HuH-7.5 (cell line): ENCODE data around the gene GMEB2.

ENCODE experiments used
- DNase-seq: peaks from one replicate; pipeline ENCODE4 v3.0.0; 2011; ENCODE audit warnings: low spot score

The GMEB2 gene

DNA sequence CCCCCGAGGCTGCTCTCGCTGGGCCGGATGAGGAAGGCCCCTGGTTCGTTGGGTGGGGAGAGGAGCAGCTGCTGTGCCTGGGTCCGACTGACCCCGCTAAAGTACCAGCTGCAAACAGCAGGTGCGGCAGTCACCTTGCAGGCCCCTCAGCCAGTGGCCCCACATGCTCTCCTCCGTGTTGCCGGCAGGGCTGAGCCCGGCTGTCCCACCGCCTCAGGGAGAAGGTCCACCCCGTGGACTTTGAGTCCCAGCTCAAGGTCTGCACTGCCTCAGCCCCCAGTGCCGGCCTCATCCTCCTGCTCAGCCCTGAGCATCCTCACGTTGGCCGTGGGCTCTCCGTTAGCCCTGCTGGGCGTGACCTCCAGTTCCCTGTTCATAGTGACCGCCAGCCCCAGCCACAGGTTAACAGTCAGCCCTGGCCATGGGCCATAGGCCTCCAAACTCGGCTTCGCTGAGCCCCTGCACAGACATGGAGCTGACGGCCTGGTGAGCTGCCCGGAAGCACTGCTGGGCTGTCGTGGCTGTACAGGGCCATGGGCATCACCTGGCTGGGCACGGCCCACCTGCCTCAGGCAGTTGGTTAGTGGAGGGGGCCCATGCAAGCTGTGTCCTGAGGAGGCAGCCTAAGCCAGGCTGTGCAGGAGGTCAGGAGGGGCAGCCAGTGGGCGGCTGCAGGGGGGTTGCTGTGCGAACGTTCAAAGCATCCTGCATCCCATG, 82.5 kb downstream of the GMEB2 start:
- peak; percentile 64 for DNase-seq

DNA sequence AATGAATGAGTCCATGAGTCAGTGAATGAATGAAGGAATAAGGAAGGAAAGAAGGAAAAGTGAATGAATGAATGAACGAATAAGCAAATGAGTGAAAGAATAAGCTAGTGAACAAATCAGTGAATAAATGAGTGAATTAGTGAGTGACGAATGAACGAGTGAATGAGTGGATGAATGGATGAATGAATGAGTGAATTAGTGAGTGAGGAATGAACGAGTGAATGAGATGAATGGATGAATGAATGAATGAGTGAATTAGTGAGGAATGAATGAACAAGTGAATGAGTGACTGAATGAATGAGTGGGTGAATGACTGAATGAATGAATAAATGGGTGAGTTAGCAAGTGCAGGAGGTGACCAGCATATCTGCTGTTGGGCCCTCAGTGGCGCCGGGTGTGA, 83.2 kb downstream of the GMEB2 start:
- DNase-seq, result no peak

DNA sequence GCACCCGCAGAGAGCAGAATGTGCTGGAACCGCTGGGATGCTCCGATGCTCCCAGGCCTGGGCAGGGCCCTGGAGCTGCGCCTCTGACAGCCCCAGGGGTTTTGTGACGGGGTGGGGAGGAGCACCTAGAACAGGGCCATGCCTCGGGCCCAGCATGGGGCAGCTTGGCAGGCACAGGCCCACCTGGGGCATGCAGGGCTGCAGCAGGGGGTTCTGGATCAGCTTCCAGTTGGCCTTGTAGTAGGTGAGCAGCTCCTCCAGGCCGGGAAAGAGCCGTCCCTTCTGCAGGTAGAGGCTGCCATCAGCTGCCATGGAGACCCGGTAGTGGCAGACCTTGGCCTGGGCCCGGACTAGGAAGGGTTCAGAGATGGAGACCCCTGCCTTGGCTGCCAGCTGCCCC, 83.8 kb downstream of the GMEB2 start:
- DNase-seq, result no peak

DNA sequence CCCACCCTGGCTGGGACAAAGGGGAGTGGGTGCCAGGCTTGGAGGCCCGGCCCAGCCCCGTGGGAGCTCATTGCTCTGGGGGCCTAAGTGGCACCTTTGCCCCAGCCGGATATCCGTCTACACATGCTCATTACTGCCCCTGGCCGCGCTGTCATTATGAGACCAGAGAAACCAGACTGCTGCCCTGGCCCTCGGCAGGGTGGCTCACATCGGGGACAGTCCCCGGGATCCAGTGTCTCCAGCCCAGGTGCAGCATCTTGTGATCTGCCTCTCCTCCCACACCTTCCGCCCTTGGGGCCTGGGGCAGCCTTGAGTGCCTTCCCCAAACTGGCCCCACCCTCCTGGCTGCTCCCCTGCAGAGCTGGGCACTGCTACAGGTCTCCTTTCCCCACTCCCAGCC, 84.2 kb downstream of the GMEB2 start:
- no peak for DNase-seq

DNA sequence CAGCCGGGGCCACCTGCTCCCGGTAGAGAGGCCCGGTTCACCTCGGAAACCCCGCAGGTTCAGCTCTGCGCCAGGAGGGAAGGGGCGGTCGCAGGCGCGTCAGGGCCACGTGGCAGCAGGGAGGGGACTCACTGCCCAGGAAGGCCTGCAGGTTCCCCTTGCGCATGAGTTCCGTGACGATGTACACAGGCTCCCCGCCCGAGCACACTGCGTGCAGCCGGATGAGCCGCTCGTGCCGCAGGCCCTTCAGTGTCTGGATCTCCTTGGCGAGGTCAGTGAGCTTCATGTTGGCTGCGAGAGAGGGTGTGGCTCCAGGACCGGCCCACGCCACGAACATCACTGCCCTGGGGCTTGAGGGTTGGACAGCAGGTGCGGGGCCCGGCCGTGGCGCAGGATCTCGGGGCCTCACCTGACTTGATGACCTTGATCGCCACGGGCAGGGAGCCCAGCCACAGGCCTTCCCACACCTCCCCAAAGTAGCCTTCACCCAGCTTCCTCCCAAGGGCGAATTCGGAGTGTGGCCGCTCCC, 84.8 kb downstream of the GMEB2 start:
- DNase-seq, result no peak

DNA sequence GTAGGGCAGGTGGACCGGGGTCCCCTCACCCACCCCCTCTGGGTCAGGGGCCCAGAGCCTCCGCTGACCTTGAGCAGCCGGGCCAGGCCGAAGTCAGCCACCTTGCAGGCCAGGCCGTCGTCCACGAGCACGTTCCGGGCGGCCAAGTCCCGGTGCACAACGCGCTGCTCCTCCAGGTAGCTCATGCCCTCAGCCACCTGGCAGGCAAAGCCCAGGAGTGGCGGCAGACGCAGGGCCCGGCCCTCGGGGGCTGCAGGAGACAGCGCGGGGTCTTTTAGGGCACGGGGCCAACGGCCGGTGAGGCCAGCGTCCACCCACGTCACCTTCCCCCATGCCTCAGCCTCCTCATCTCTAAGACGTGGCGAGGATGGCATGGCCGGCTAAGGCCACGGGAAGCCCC, 85.5 kb downstream of the GMEB2 start:
- no peak for DNase-seq

DNA sequence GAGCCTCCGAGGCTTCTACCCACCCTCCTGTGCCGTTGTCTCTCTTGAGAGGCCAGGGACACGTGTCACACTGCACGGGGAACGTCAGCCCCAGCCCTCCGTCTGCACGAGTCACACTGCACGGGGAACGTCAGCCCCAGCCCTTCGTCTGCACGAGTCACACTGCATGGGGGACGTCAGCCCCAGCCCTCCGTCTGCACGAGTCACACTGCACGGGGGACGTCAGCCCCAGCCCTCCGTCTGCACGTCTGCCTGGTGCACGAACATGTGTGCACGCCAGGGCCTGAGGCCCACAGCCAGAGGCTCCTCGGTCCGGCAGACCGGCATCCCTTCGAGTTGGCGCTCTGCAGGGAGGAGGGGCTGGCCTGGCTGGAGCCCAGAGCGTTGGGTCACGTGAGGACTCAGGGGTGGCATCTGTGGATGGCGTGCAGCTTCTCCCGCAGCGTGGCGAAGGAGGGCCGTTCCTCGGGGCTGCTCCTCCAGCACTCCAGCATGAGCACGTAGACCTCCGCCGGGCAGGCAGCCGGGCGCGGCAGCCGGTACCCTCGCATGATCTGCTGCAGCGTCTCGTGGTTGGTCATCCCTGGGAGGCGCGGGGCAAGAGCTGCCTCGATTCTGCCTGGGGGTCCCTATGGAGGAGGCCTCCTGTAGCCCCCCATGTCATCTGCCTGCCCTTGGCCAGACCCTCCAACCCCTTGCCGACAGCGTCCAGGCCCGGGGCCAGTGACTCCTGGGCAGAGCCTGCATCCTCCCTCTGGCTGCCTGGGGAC, 86.3 kb downstream of the GMEB2 start:
- DNase-seq, result no peak

DNA sequence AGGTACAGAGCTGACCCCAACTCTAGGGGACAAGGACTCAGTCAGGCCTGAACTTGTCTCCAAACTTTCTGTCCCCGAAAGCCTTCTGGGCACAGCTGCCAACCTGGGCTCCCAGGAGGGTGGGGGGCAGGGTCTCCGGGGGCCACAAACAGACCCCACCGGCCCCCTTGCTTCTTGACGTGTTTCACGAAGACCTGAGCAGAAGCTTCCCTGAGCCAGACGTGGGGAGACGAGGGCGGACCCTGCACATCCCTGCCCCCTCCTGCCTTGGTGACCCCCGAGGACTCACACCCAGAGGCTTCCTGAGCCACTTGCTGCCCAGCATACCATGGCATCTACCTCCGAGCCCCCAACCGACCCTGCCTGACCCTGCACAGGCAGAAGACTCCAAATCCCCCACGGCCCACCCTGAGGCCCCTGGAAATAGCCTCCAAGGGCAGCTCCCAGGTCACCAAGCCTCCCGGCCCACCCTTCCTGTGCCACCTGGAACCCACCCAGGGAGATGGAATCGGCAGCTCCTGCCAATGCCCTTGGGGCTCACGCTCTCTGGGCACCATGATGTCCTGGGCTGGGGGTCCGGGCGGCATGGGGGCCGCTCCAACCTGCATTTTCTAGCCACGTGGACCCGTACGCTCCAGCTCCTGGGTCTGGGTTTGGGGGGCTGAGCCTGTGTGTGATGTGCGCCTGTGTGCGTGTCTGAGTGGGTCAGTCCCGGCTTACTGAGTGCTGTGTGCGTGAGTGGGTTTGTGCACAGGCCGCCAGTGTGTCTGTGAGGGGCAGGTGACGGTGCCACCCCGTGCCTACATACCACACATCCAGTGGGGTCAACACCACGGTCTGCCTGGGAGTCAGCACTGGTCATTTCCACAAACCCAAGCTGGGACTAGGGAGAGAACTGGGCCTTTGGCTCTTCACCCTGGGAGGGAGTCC, 87.2 kb downstream of the GMEB2 start:
- no peak for DNase-seq

DNA sequence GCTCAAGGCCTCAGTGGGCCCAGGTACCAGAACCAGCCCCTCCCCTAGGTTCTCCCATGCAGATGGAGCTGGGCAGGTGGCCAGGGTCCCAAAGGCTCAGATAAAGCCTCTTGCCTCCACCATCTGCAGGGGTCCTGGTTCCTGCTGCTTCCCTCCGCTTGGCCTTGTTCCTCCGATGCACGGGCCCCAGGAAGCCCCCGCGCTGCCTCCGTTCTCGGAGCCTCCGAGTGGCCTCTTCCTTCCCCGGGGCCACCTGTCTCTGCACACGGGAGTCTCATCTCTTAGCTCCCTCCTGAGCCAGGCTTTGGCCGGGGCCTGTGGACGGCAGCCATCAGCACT, 87.8 kb downstream of the GMEB2 start:
- no peak for DNase-seq

DNA sequence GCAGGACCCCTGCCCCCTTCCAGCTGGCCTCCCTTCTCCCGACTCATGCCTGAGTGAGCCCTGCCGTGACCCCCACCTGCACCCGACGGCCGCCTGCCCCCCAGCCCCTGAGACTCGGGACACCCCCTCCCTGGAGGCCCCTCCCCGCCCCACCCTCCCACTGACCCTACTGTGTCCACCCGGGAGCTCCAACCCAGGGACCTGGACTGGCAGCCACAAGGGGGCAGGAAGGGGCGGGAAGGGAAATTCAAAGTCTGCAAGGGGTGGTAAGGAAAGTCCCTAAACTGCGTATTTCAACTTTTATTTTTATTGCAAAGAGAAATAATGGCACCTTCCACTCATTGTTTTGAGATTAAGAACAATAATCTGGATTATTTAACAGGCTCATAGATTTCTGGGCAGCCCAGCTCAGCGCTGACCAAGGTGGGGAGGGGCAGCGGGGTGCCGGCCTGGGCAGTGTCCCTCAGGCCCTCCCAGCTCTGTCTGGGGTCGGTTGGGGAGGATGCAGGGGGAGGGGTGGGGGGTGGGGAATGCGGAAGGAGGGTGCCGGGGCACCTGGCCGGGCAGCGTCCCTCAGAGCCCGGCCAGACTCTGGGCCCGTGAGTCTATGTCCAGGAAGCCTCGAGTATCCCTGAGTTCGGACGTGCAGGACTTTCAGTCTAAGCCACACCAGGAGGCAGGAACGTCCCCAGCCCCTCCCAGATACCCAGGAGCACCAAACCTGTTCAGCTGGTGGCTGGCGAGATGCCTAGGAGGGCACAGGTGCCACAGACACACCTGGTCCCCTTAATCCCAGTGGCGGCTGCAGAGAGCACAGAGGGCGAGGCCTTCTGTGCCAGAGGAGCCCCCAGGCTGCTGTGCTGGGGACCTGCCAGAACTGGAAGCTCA, 88.5 kb downstream of the GMEB2 start:
- peak; percentile 97 for DNase-seq
